Nephron progenitor cell (in vitro differentiated cells): ENCODE measurements around the gene FAM83C.

Experiments
- DNase-seq: peaks from one replicate; pipeline ENCODE4 v3.0.0; 2021
- H3K27ac Mint-ChIP-seq: 2 replicates; pipeline ENCODE4 v1.8.0; 2021; ENCODE audit warnings: mild to moderate bottlenecking, moderate library complexity, mixed read lengths
- H3K27me3 Mint-ChIP-seq: 2 replicates; pipeline ENCODE4 v1.8.0; 2021; ENCODE audit warnings: mild to moderate bottlenecking, low read depth, mixed read lengths; ENCODE audit not compliant: poor library complexity
- H3K36me3 Mint-ChIP-seq: 2 replicates; pipeline ENCODE4 v1.8.0; 2021; ENCODE audit warnings: low read depth, mixed read lengths
- H3K4me1 Mint-ChIP-seq: 2 replicates; pipeline ENCODE4 v1.8.0; 2021; ENCODE audit warnings: mixed read lengths
- H3K4me3 Mint-ChIP-seq: 2 replicates; pipeline ENCODE4 v1.8.0; 2021; ENCODE audit warnings: mild to moderate bottlenecking, moderate library complexity, mixed read lengths
- H3K9me3 Mint-ChIP-seq: 2 replicates; pipeline ENCODE4 v1.8.0; 2021; ENCODE audit warnings: mild to moderate bottlenecking, moderate library complexity, mixed read lengths
- TF ChIP-seq, protein P1 (sequence below): fragments of 200-600 bp; sonication (generic); IDR thresholded peaks from 2 replicates; pipeline ENCODE4 v1.5.0; 2021; ENCODE audit warnings: antibody characterized with exemption

The FAM83C gene

DNA sequence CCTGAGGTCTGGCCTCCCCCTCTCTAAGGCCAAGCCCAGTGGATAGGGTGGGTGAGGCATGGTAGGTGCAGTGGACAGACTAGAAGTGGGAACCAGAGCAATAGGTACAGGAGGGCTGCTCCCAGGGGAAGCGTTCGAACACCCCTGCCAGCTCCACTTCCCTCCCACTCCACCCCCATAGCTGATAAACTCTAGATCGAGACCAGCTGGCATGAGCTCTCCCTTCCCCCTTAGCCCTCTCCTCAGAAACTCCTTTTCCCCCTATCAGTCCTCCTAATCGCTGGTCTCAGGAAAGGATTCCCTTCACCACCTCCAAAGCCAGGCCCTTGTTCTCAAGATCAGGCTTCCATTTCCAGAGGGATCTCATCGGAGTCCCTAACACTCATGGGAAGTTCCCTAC, 6.0 kb upstream of the FAM83C start:
- DNase-seq: no peak
- Mint-ChIP-seq H3K4me1 (peaks cover 34% of the 10 kb centered on the region), H3K27ac (peak overlapping the region; percentile 69), H3K27me3 (peaks cover 11% of the 10 kb centered on the region), H3K9me3 (no peaks in the 10 kb centered on the region), H3K36me3 (no peaks in the 10 kb centered on the region), H3K4me3 (no peak overlapping the region)
- TF ChIP-seq, protein P1, sequence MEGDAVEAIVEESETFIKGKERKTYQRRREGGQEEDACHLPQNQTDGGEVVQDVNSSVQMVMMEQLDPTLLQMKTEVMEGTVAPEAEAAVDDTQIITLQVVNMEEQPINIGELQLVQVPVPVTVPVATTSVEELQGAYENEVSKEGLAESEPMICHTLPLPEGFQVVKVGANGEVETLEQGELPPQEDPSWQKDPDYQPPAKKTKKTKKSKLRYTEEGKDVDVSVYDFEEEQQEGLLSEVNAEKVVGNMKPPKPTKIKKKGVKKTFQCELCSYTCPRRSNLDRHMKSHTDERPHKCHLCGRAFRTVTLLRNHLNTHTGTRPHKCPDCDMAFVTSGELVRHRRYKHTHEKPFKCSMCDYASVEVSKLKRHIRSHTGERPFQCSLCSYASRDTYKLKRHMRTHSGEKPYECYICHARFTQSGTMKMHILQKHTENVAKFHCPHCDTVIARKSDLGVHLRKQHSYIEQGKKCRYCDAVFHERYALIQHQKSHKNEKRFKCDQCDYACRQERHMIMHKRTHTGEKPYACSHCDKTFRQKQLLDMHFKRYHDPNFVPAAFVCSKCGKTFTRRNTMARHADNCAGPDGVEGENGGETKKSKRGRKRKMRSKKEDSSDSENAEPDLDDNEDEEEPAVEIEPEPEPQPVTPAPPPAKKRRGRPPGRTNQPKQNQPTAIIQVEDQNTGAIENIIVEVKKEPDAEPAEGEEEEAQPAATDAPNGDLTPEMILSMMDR: no peak

DNA sequence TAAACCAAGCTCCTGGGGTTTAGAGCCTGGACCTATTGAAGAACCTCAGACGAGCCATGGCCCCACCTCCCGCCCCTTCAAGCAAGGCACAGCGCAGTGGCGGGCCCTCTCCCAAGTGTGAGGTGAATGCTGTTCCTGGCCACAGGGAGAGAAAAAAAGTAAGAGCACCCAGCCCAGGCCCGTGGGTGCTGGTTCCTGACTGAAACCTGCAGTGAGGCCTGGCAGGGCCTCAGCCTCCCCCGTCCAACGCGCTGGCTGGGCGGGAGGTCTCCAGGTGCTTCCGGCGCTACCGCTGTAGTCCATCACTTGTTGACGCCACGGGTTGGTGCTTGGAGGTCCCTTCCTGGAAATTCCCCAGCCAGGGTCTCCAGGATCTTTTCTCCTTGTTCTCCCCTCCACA, 5.5 kb upstream of the FAM83C start:
- TF ChIP-seq, protein P1: no peak
- H3K36me3 Mint-ChIP-seq: no peaks in the 10 kb centered on the region
- DNase-seq: no peak
- peaks cover 37% of the 10 kb centered on the region for H3K4me1 Mint-ChIP-seq
- H3K27ac Mint-ChIP-seq: no peak overlapping the region
- H3K9me3 Mint-ChIP-seq: no peaks in the 10 kb centered on the region
- peaks cover 11% of the 10 kb centered on the region for H3K27me3 Mint-ChIP-seq
- H3K4me3 Mint-ChIP-seq: no peak overlapping the region

DNA sequence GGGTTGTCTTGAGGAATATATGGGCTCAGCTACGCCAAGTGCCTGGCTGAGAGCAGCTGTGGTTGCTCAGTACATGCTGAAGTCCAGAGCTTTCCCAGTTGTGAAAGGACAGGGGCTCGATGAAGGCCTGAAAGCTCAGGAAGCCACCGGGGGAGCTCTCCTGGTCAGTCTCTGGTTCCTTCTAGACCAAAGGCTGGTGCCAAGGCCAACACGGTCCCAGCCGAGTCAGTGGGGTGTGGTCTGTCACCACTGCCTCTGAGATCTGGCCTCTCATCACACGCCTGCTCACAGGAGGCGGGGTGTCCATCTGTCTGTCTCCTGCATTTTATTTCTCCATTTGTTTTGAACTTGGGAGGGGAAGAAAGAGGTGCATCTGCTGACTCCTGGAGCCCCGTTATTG, 4.9 kb upstream of the FAM83C start:
- TF ChIP-seq, protein P1: no peak
- H3K9me3 Mint-ChIP-seq: no peaks in the 10 kb centered on the region
- H3K27me3 Mint-ChIP-seq: peaks cover 11% of the 10 kb centered on the region
- peaks cover 42% of the 10 kb centered on the region for H3K4me1 Mint-ChIP-seq
- no peak overlapping the region for H3K27ac Mint-ChIP-seq
- DNase-seq: no peak
- no peak overlapping the region for H3K4me3 Mint-ChIP-seq
- no peaks in the 10 kb centered on the region for H3K36me3 Mint-ChIP-seq

DNA sequence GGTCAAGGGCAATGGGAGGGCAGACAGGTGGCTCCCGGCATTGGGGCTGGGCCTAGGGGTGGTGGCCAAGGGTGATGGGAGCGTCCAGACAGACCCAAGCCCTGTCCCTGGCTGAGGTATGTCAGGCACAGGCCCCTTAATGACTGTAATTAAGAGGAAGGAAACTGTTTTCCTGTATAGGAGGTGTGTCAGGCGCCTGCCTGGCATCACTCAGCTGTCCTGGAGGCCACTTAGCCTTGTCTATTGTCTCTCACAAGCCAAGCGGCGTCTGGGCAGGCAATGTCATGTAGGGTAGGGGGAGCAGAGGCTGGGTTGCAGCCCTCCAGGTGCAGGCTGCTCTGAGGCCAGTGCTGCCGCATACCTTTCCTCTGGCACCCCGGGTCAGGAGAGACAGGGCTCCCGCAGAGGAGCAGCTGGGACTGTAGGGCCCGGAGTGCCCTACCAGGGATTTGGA, 3.9 kb upstream of the FAM83C start:
- no peak overlapping the region for H3K4me3 Mint-ChIP-seq
- H3K27me3 Mint-ChIP-seq: peaks cover 11% of the 10 kb centered on the region
- no peak for DNase-seq
- H3K9me3 Mint-ChIP-seq: no peaks in the 10 kb centered on the region
- H3K36me3 Mint-ChIP-seq: no peaks in the 10 kb centered on the region
- peaks cover 42% of the 10 kb centered on the region for H3K4me1 Mint-ChIP-seq
- H3K27ac Mint-ChIP-seq: no peak overlapping the region
- TF ChIP-seq, protein P1: no peak

DNA sequence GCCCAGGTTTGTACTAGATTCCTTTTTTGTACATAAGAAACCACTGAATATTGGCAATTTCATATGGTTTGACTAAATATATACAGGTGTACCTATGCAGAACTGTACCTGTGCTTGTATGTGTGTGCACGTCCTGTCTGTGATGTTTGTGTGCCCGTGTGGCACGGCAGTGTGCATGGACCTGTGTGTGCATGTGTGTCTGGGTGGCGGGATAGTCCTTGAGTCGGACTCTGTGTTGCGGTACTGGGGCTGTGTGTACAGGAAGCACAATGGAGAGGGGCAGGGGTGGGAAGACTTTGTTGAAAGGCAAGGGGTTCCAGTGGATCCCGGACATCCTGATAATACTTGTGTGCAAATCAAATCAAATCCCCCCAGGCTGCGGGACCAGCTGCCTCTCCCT, 3.4 kb upstream of the FAM83C start:
- H3K4me1 Mint-ChIP-seq: peaks cover 42% of the 10 kb centered on the region
- peaks cover 11% of the 10 kb centered on the region for H3K27me3 Mint-ChIP-seq
- DNase-seq: no peak
- H3K4me3 Mint-ChIP-seq: no peak overlapping the region
- no peak overlapping the region for H3K27ac Mint-ChIP-seq
- TF ChIP-seq, protein P1: no peak
- H3K9me3 Mint-ChIP-seq: no peaks in the 10 kb centered on the region
- no peaks in the 10 kb centered on the region for H3K36me3 Mint-ChIP-seq

DNA sequence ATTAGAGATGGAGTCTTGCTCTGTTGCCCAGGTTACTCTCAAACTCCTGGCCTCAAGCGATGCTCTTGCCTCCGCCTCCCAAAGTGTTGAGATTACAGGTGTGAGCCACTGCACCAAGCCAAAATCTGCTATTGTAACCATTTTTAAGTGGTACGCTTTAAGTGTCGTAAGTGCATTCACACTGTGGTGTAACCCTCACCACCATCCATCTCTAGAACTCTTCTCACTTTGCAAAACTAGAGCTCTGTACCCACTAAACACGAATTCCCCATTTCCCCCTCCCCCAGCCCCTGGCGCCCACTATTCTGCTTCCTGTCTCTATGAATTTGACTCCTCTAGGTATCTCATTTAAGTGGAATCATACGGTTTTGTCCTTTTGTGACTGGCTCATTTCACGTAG, 2.8 kb upstream of the FAM83C start:
- DNase-seq: no peak
- Mint-ChIP-seq H3K4me3 (no peak overlapping the region), H3K4me1 (peaks cover 42% of the 10 kb centered on the region), H3K27ac (no peak overlapping the region), H3K36me3 (no peaks in the 10 kb centered on the region), H3K9me3 (no peaks in the 10 kb centered on the region), H3K27me3 (peaks cover 11% of the 10 kb centered on the region)
- TF ChIP-seq, protein P1: no peak
